HL-60 (cell line): ENCODE results near the gene SPIN1.

Experiments used
- GABPA ChIP-seq: IDR thresholded peaks from 2 replicates; pipeline ENCODE4 v1.6.1; 2012; ENCODE audit warnings: low read depth
- POLR2AphosphoS5 ChIP-seq: IDR thresholded peaks from 2 replicates; pipeline ENCODE4 v1.6.1; 2012; ENCODE audit warnings: low read depth
- TF ChIP-seq, protein P1 (sequence below): IDR thresholded peaks from one replicate; pipeline ENCODE4 v1.5.1; 2011; ENCODE audit warnings: low read length, control low read depth, inconsistent platforms; ENCODE audit not compliant: insufficient read depth

DNA sequence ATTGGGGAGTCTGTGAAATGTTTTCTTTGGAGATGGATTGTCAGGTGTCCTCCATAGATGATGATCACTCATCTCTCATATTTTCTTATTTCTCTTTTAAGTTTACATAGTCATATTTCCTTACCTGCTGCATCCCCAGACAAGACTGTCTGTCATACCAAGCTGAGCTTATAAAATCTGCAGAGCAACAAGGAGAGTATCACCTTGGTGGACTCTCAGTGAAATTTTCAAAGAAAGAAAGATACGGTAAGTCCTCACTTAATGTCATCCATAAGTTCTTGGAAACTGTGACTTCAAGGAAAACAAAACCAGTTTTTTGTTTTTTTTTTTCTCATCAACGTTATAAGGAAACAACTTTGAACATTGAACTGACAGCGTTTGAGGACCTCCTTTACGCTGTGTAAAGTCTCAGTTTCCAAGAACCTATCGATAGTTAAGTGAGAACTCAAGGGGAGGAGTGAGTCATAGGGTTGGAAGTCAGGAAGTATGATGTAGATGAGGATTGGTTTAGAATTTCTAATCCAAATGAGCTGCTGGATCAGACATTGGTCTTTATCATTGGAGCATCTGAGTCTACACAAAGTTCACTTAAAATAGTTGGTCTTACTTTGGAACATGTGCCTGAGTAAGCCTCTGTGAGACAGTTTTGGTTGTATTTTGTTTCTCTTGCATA lies 45.5 kb downstream of the SPIN1 start:
- TF ChIP-seq, protein P1, sequence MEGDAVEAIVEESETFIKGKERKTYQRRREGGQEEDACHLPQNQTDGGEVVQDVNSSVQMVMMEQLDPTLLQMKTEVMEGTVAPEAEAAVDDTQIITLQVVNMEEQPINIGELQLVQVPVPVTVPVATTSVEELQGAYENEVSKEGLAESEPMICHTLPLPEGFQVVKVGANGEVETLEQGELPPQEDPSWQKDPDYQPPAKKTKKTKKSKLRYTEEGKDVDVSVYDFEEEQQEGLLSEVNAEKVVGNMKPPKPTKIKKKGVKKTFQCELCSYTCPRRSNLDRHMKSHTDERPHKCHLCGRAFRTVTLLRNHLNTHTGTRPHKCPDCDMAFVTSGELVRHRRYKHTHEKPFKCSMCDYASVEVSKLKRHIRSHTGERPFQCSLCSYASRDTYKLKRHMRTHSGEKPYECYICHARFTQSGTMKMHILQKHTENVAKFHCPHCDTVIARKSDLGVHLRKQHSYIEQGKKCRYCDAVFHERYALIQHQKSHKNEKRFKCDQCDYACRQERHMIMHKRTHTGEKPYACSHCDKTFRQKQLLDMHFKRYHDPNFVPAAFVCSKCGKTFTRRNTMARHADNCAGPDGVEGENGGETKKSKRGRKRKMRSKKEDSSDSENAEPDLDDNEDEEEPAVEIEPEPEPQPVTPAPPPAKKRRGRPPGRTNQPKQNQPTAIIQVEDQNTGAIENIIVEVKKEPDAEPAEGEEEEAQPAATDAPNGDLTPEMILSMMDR = no peak
- TF ChIP-seq POLR2AphosphoS5 (no peak), GABPA (no peak)
